DOHH2 (cell line): ENCODE results near the gene CDC16.
"Not testable (repeated sequence)": the region's sequence is repeated elsewhere in the genome, so short reads cannot be mapped to it uniquely, and the experiment has no call there.

Experiments used
- H3F3A ChIP-seq: fragments of 200-600 bp; sonication (generic), shearing (Covaris generic); 2 replicates; pipeline ENCODE4 v1.6.0; 2016; ENCODE audit warnings: antibody characterized with exemption, mild to moderate bottlenecking; ENCODE audit not compliant: control insufficient read depth, insufficient read depth
- H3K27ac ChIP-seq: fragments of 200-600 bp; sonication (generic); 2 replicates; pipeline ENCODE4 v1.5.1; 2014; ENCODE audit warnings: low read depth, mild to moderate bottlenecking, low read length, moderate library complexity
- H3K27me3 ChIP-seq: fragments of 200-600 bp; sonication (generic); 2 replicates; pipeline ENCODE4 v1.6.1; 2014; ENCODE audit warnings: mild to moderate bottlenecking, low read length, mixed read lengths; ENCODE audit not compliant: control insufficient read depth
- H3K36me3 ChIP-seq: fragments of 200-600 bp; sonication (generic); 2 replicates; pipeline ENCODE4 v1.6.1; 2014; ENCODE audit warnings: mild to moderate bottlenecking, low read length, moderate library complexity, mixed read lengths; ENCODE audit not compliant: control insufficient read depth
- H3K4me1 ChIP-seq: fragments of 200-600 bp; sonication (generic); 2 replicates; pipeline ENCODE4 v1.6.1; 2014; ENCODE audit warnings: mild to moderate bottlenecking, low read length, mixed read lengths; ENCODE audit not compliant: control insufficient read depth
- H3K4me2 ChIP-seq: fragments of 200-600 bp; sonication (generic); 2 replicates; pipeline ENCODE4 v1.6.0; 2014; ENCODE audit warnings: mild to moderate bottlenecking, low read length, moderate library complexity
- H3K4me3 ChIP-seq: fragments of 200-600 bp; sonication (generic); 2 replicates; pipeline ENCODE4 v1.5.1; 2014; ENCODE audit warnings: mild to moderate bottlenecking, low read length, mixed read lengths
- H3K79me2 ChIP-seq: fragments of 200-600 bp; sonication (generic); 2 replicates; pipeline ENCODE4 v1.6.1; 2014; ENCODE audit warnings: mild to moderate bottlenecking, low read length, mixed read lengths; ENCODE audit not compliant: control insufficient read depth
- H3K9me2 ChIP-seq: fragments of 200-600 bp; sonication (generic); replicated peaks from 2 replicates; pipeline ENCODE4 v1.6.1; 2014; ENCODE audit warnings: mild to moderate bottlenecking, low read length, mixed read lengths; ENCODE audit not compliant: control insufficient read depth
- H3K9me3 ChIP-seq: fragments of 200-600 bp; sonication (generic); 2 replicates; pipeline ENCODE4 v1.6.1; 2014; ENCODE audit warnings: antibody characterized with exemption, low read length, mixed read lengths; ENCODE audit not compliant: control insufficient read depth, insufficient read depth
- H4K20me1 ChIP-seq: fragments of 200-600 bp; sonication (generic); 2 replicates; pipeline ENCODE4 v1.6.0; 2014; ENCODE audit warnings: low read depth, mild to moderate bottlenecking, antibody characterized with exemption, low read length, moderate library complexity; ENCODE audit not compliant: control insufficient read depth, insufficient read depth
- EZH2phosphoT487 ChIP-seq: fragments of 200-600 bp; sonication (generic); IDR thresholded peaks from 2 replicates; pipeline ENCODE4 v1.6.1; 2017; ENCODE audit warnings: borderline replicate concordance, mild to moderate bottlenecking, antibody characterized with exemption, low read length, moderate library complexity, mixed read lengths
- TF ChIP-seq, protein P1 (sequence below): fragments of 200-600 bp; sonication (generic); IDR thresholded peaks from one replicate; pipeline ENCODE4 v1.5.1; 2014; ENCODE audit warnings: antibody characterized with exemption, mild to moderate bottlenecking, low read depth, low read length; ENCODE audit not compliant: poor library complexity, severe bottlenecking

CDC16 gene

DNA sequence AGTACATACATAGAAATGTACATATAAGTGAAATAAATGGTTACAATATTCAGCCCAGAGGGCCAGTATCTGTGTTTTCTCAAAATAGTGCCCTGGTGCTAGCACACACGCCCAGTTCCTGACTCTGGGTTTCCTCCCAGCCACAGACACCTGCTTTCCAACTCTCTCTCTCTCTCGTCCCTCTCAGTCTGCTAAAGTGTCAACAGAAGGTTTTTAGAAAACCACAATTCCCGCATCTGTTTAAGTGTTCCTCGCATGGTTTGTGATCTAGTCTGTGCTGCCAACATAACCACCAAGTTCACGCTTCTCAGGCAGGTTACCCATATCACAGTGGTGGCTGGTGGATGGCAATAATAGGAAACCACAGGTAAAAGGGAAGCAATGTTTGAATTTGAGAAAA, 28.9 kb downstream of the CDC16 start:
- no peaks in the 10 kb centered on the region for H3F3A ChIP-seq

DNA sequence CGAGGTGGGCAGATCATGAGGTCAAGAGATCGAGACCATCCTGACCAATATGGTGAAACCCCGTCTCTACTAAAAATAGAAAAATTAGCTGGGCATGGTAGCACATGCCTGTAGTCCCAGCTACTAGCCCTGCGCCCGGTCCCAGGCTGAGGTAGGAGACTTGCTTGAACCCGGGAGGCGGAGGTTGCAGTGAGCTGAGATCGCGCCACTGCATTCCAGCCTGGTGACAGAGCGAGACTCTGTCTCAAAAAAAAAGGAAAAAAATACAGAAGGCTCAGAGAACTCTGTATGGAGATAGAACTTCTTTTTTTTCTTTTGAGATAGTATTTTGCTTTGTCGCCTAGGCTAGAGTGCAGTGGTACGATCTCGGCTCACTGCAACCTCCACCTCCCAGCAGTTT, 29.6 kb downstream of the CDC16 start:
- H3K27ac ChIP-seq, H3F3A ChIP-seq, H3K4me2 ChIP-seq, H3K27me3 ChIP-seq, H3K4me3 ChIP-seq, H4K20me1 ChIP-seq, H3K9me3 ChIP-seq, H3K9me2 ChIP-seq, H3K79me2 ChIP-seq, H3K4me1 ChIP-seq: not testable (repeated sequence)
- H3K36me3 ChIP-seq: peaks cover 91% of the 10 kb centered on the region

More for the DNA sequence above, 28.9 kb downstream of the CDC16 start:
- Histone ChIP-seq H3K4me1 (no peaks in the 10 kb centered on the region), H3K4me3 (no peak overlapping the region), H3K79me2 (no peaks in the 10 kb centered on the region), H3K36me3 (peaks cover 89% of the 10 kb centered on the region), H3K9me3 (no peaks in the 10 kb centered on the region), H3K27ac (no peak overlapping the region), H4K20me1 (no peaks in the 10 kb centered on the region), H3K9me2 (no peaks in the 10 kb centered on the region), H3K27me3 (no peaks in the 10 kb centered on the region), H3K4me2 (no peak overlapping the region)
- TF ChIP-seq, protein P1, sequence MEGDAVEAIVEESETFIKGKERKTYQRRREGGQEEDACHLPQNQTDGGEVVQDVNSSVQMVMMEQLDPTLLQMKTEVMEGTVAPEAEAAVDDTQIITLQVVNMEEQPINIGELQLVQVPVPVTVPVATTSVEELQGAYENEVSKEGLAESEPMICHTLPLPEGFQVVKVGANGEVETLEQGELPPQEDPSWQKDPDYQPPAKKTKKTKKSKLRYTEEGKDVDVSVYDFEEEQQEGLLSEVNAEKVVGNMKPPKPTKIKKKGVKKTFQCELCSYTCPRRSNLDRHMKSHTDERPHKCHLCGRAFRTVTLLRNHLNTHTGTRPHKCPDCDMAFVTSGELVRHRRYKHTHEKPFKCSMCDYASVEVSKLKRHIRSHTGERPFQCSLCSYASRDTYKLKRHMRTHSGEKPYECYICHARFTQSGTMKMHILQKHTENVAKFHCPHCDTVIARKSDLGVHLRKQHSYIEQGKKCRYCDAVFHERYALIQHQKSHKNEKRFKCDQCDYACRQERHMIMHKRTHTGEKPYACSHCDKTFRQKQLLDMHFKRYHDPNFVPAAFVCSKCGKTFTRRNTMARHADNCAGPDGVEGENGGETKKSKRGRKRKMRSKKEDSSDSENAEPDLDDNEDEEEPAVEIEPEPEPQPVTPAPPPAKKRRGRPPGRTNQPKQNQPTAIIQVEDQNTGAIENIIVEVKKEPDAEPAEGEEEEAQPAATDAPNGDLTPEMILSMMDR: no peak
- no peak for TF ChIP-seq EZH2phosphoT487

DNA sequence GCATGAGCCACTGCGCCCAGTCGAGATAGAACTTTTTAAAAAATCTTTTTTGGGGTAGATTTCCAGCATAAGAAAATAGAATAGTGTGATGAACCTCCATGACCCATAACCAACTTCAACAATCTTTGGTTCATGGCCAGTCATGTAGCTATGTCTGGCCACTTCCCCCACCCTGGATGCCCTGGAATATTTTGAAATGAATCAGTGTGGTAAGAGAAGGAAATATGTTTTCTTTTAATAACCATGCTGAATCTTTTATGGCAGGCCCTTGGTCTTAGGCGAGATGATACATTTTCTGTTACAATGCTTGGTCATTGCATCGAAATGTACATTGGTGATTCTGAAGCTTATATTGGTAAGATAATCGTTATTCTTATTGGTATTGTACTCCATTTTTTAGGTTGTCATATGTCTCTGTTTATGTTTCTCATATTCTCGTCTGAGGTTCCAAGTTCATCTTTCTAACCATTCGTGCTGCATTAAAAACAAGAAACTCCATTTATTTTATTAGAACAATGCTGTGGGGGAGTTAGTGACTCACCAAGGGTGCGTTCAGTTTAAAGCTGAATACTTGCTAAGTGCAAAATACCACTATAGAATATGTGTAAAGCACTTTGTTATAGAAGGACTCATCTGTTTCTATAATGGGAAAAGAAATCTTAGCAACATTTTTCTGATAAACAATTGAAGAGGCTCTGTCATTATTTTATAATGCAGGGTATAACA, 30.4 kb downstream of the CDC16 start:
- no peaks in the 10 kb centered on the region for H4K20me1 ChIP-seq
- H3F3A ChIP-seq: no peaks in the 10 kb centered on the region
- H3K79me2 ChIP-seq: no peaks in the 10 kb centered on the region
- H3K27me3 ChIP-seq: no peaks in the 10 kb centered on the region
- H3K36me3 ChIP-seq: peaks cover 87% of the 10 kb centered on the region
- TF ChIP-seq EZH2phosphoT487: no peak
- TF ChIP-seq, protein P1: no peak
- H3K4me2 ChIP-seq: no peak overlapping the region
- no peak overlapping the region for H3K27ac ChIP-seq
- H3K4me1 ChIP-seq: no peaks in the 10 kb centered on the region
- no peaks in the 10 kb centered on the region for H3K9me2 ChIP-seq
- H3K4me3 ChIP-seq: no peak overlapping the region
- H3K9me3 ChIP-seq: no peaks in the 10 kb centered on the region

DNA sequence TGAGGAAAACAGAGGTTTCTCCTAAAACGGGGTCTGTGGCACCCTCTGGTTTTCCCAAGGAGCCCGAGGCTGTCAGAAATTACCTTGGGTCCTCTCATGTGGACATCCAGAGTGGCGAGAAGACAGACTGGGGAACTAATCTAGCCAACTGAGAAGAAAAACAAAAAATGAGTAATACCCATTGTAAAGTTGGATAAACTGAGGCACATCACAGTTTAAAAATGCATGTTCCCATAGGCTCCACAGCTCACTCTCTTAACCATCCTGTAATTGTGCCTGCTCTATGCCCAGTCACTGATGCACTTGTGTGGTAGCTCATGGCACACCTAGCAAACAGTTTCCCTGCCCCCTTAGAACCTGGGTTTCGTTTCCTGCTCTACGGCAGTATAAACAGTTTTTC, 31.5 kb downstream of the CDC16 start:
- Histone ChIP-seq H3K36me3 (peaks cover 81% of the 10 kb centered on the region), H3K27ac (no peak overlapping the region), H4K20me1 (no peaks in the 10 kb centered on the region), H3K9me2 (no peaks in the 10 kb centered on the region), H3K4me3 (no peak overlapping the region), H3K4me2 (no peak overlapping the region), H3K79me2 (no peaks in the 10 kb centered on the region), H3K4me1 (no peaks in the 10 kb centered on the region), H3K9me3 (no peaks in the 10 kb centered on the region), H3K27me3 (no peaks in the 10 kb centered on the region), H3F3A (no peaks in the 10 kb centered on the region)
- TF ChIP-seq, protein P1: no peak
- no peak for TF ChIP-seq EZH2phosphoT487
